Neural cell (in vitro differentiated cells): ENCODE results near the gene PGP. TPM values are rescaled to one million over a fixed set of nuclear protein-coding genes. Genes with fewer than 3 reads are reported as not detected.

Source experiments
- H2AFZ ChIP-seq: fragments of 200-600, 300-800 bp; sonication (generic), shearing (Covaris generic); 2 replicates; pipeline ENCODE4 v1.6.0; 2014; ENCODE audit warnings: low read depth, mild to moderate bottlenecking, antibody characterized with exemption, low read length, moderate library complexity
- H3F3A ChIP-seq: fragments of 200-600 bp; shearing (Covaris generic); 2 replicates; pipeline ENCODE4 v1.6.1; 2016; ENCODE audit warnings: mild to moderate bottlenecking, moderate library complexity, mixed read lengths, antibody characterized with exemption, low read length; ENCODE audit not compliant: insufficient read depth, poor library complexity, severe bottlenecking
- H3K27ac ChIP-seq: fragments of 200-600, 300-800 bp; sonication (generic), shearing (Covaris generic); 2 replicates; pipeline ENCODE4 v1.5.1; 2014; ENCODE audit warnings: mild to moderate bottlenecking, low read length, moderate library complexity
- H3K27me3 ChIP-seq: fragments of 300-800, 200-600 bp; sonication (generic), shearing (Covaris generic); 2 replicates; pipeline ENCODE4 v1.6.0; 2014; ENCODE audit warnings: mild to moderate bottlenecking, low read depth, low read length, moderate library complexity; ENCODE audit not compliant: insufficient read depth
- H3K36me3 ChIP-seq: fragments of 300-800, 200-600 bp; sonication (generic), shearing (Covaris generic); 2 replicates; pipeline ENCODE4 v1.5.1; 2014; ENCODE audit warnings: mild to moderate bottlenecking, antibody characterized with exemption, low read length, moderate library complexity; ENCODE audit not compliant: insufficient read depth
- H3K4me2 ChIP-seq: fragments of 300-800, 200-600 bp; sonication (generic), shearing (Covaris generic); 2 replicates; pipeline ENCODE4 v1.6.0; 2014; ENCODE audit warnings: mild to moderate bottlenecking, low read length
- H3K4me3 ChIP-seq: fragments of 300-800, 200-600 bp; sonication (generic), shearing (Covaris generic); 2 replicates; pipeline ENCODE4 v1.5.1; 2014; ENCODE audit warnings: mild to moderate bottlenecking, low read length, moderate library complexity
- H3K79me2 ChIP-seq: fragments of 200-600 bp; shearing (Covaris generic); replicated peaks from 2 replicates; pipeline ENCODE4 v1.6.0; 2014; ENCODE audit warnings: mild to moderate bottlenecking, low read length, moderate library complexity; ENCODE audit not compliant: insufficient read depth
- H3K9ac ChIP-seq: fragments of 300-800, 200-600 bp; sonication (generic), shearing (Covaris generic); 2 replicates; pipeline ENCODE4 v1.6.1; 2016; ENCODE audit warnings: mild to moderate bottlenecking, low read length, mixed read lengths
- H3K9me2 ChIP-seq: fragments of 200-600 bp; shearing (Covaris generic); 2 replicates; pipeline ENCODE4 v1.6.1; 2016; ENCODE audit warnings: mild to moderate bottlenecking, low read length, mixed read lengths; ENCODE audit not compliant: insufficient read depth
- H3K9me3 ChIP-seq: fragments of 200-600, 300-800 bp; sonication (generic), shearing (Covaris generic); 2 replicates; pipeline ENCODE4 v1.6.1; 2016; ENCODE audit warnings: mild to moderate bottlenecking, mixed run types, low read length, moderate library complexity, mixed read lengths
- H4K20me1 ChIP-seq: fragments of 200-600 bp; shearing (Covaris generic); 2 replicates; pipeline ENCODE4 v1.6.1; 2016; ENCODE audit warnings: mild to moderate bottlenecking, mixed run types; ENCODE audit not compliant: insufficient read depth
- EP300 ChIP-seq: fragments of 450-650 bp; conservative IDR thresholded peaks from 2 replicates; pipeline ENCODE4 v1.6.1; 2014; ENCODE audit warnings: antibody characterized with exemption, mild to moderate bottlenecking, moderate library complexity; ENCODE audit not compliant: poor library complexity, severe bottlenecking
- EZH2 ChIP-seq: fragments of 200-600, 300-800 bp; shearing (Covaris generic), sonication (generic); IDR thresholded peaks from 2 replicates; pipeline ENCODE4 v1.6.1; 2014; ENCODE audit warnings: antibody characterized with exemption, low read length, borderline replicate concordance, mild to moderate bottlenecking; ENCODE audit not compliant: insufficient read depth, poor library complexity, severe bottlenecking
- MXI1 ChIP-seq: fragments of 450-650 bp; conservative IDR thresholded peaks from 2 replicates; pipeline ENCODE4 v1.6.1; 2014; ENCODE audit warnings: antibody characterized with exemption, mild to moderate bottlenecking; ENCODE audit not compliant: poor library complexity, severe bottlenecking
- POLR2AphosphoS5 ChIP-seq: IDR thresholded peaks from 2 replicates; pipeline ENCODE4 v1.6.1; 2012
- RAD21 ChIP-seq: fragments of 450-650 bp; conservative IDR thresholded peaks from 2 replicates; pipeline ENCODE4 v1.6.1; 2014; ENCODE audit warnings: antibody characterized with exemption, mild to moderate bottlenecking, moderate library complexity
- SMC3 ChIP-seq: fragments of 450-650 bp; conservative IDR thresholded peaks from 2 replicates; pipeline ENCODE4 v1.6.1; 2014; ENCODE audit warnings: antibody characterized with exemption, mild to moderate bottlenecking, moderate library complexity; ENCODE audit not compliant: poor library complexity
- TAF1 ChIP-seq: IDR thresholded peaks from 2 replicates; pipeline ENCODE4 v1.6.1; 2012; ENCODE audit warnings: low read depth
- polyA plus RNA-seq: library from polyadenylated mRNA; depleted of rRNA; stranded (reverse); fragments of >200 nt; gene quantifications from 2 replicates; pipeline ENCODE4 v1.2.3, GENCODE V29; 2014
- TF ChIP-seq, protein P1 (sequence below): fragments of 450-650 bp; IDR thresholded peaks from 2 replicates; pipeline ENCODE4 v1.5.1; 2014; ENCODE audit warnings: antibody characterized with exemption, mild to moderate bottlenecking, moderate library complexity; ENCODE audit not compliant: poor library complexity, severe bottlenecking
- TF ChIP-seq, protein P2 (sequence below): IDR thresholded peaks from 2 replicates; pipeline ENCODE4 v1.6.1; 2012; ENCODE audit warnings: borderline replicate concordance

PGP gene
- polyA plus RNA-seq, 1 donor from 2014 or later = 44.1 TPM

DNA sequence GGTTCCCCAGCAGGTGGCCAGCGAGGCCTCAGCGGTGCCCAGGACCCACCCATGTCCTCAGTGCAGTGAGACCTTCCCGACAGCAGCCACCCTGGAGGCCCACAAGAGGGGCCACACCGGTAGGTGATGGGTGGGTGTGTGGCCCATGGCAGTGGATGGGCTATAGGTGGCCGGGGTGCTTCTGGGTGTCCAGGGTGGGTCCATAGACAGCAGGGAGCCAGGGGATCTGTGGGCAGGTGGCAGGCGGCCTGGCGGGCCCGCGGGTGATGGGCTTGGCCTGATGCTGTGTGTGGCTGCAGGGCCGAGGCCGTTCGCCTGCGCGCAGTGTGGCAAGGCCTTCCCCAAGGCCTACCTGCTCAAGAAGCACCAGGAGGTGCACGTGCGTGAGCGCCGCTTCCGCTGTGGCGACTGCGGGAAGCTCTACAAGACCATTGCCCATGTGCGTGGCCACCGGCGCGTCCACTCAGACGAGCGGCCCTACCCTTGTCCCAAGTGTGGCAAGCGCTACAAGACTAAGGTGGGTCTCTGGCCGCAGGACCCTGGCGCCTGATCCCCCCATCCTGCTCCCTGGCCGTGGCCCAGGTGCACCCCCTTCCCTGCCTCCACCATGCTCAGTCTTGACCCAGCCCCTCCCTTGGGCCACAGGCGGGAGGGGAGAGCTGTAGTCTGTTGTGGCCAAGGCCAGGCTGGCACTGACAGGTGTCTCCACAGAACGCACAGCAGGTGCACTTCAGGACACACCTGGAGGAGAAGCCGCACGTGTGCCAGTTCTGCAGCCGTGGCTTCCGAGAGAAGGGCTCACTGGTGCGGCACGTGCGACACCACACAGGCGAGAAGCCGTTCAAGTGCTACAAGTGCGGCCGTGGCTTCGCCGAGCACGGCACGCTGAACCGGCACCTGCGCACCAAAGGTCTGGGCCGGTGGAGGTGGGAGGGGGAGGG lies 19.5 kb upstream of the PGP start:
- Histone ChIP-seq H4K20me1 (no peaks in the 10 kb centered on the region), H3K27me3 (peaks cover 15% of the 10 kb centered on the region), H3K9ac (no peak overlapping the region), H3K9me2 (no peaks in the 10 kb centered on the region), H3K9me3 (no peaks in the 10 kb centered on the region), H2AFZ (no peak overlapping the region), H3K4me3 (no peak overlapping the region), H3F3A (no peaks in the 10 kb centered on the region), H3K27ac (no peak overlapping the region), H3K79me2 (no peaks in the 10 kb centered on the region), H3K4me2 (no peak overlapping the region), H3K36me3 (no peaks in the 10 kb centered on the region)
- TF ChIP-seq, protein P1, sequence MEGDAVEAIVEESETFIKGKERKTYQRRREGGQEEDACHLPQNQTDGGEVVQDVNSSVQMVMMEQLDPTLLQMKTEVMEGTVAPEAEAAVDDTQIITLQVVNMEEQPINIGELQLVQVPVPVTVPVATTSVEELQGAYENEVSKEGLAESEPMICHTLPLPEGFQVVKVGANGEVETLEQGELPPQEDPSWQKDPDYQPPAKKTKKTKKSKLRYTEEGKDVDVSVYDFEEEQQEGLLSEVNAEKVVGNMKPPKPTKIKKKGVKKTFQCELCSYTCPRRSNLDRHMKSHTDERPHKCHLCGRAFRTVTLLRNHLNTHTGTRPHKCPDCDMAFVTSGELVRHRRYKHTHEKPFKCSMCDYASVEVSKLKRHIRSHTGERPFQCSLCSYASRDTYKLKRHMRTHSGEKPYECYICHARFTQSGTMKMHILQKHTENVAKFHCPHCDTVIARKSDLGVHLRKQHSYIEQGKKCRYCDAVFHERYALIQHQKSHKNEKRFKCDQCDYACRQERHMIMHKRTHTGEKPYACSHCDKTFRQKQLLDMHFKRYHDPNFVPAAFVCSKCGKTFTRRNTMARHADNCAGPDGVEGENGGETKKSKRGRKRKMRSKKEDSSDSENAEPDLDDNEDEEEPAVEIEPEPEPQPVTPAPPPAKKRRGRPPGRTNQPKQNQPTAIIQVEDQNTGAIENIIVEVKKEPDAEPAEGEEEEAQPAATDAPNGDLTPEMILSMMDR = no peak
- TF ChIP-seq MXI1 = no peak
- TF ChIP-seq RAD21 = no peak
- no peak for TF ChIP-seq EP300

DNA sequence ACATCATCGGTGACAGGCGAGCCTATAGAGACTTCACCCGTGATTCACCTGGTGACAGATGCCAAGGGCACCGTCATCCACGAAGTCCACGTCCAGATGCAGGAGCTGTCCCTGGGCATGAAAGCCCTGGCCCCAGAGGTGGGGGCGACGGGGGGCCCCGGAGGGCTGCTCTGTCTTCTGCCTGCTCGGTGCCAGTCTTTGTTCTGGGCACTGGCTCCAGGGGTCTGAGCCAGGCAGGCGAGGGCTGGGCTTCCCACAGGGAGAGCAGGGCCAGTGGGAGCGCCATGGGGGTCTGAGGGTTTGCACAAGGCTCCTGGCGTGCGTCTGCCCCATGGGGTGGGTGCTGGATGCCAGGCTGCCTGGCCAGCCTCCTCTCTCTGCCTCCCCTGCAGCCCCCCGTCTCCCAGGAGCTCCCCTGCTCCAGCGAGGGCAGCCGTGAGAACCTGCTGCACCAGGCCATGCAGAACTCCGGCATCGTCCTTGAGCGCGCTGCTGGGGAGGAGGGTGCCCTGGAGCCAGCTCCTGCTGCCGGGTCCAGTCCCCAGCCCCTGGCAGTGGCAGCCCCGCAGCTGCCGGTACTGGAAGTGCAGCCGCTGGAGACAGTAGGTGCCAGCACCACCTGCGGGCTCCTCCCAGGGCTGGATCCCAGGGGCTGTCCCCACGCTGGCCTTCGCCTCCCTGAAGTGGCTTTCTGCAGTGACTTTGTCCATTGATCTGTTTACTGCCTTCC lies 18.6 kb upstream of the PGP start:
- TF ChIP-seq EP300 (no peak), MXI1 (no peak), EZH2 (no peak), RAD21 (no peak), TAF1 (no peak), SMC3 (no peak), POLR2AphosphoS5 (no peak)
- TF ChIP-seq, protein P2, sequence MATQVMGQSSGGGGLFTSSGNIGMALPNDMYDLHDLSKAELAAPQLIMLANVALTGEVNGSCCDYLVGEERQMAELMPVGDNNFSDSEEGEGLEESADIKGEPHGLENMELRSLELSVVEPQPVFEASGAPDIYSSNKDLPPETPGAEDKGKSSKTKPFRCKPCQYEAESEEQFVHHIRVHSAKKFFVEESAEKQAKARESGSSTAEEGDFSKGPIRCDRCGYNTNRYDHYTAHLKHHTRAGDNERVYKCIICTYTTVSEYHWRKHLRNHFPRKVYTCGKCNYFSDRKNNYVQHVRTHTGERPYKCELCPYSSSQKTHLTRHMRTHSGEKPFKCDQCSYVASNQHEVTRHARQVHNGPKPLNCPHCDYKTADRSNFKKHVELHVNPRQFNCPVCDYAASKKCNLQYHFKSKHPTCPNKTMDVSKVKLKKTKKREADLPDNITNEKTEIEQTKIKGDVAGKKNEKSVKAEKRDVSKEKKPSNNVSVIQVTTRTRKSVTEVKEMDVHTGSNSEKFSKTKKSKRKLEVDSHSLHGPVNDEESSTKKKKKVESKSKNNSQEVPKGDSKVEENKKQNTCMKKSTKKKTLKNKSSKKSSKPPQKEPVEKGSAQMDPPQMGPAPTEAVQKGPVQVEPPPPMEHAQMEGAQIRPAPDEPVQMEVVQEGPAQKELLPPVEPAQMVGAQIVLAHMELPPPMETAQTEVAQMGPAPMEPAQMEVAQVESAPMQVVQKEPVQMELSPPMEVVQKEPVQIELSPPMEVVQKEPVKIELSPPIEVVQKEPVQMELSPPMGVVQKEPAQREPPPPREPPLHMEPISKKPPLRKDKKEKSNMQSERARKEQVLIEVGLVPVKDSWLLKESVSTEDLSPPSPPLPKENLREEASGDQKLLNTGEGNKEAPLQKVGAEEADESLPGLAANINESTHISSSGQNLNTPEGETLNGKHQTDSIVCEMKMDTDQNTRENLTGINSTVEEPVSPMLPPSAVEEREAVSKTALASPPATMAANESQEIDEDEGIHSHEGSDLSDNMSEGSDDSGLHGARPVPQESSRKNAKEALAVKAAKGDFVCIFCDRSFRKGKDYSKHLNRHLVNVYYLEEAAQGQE = no peak
- TF ChIP-seq, protein P1 = no peak
- no peaks in the 10 kb centered on the region for H3K79me2 ChIP-seq
- H3K9me3 ChIP-seq = no peaks in the 10 kb centered on the region
- H4K20me1 ChIP-seq = no peaks in the 10 kb centered on the region
- H3K9me2 ChIP-seq = no peaks in the 10 kb centered on the region
- H3K4me2 ChIP-seq = no peak overlapping the region
- H3K9ac ChIP-seq = no peak overlapping the region
- H3K27me3 ChIP-seq = peaks cover 15% of the 10 kb centered on the region
- no peaks in the 10 kb centered on the region for H3F3A ChIP-seq
- no peak overlapping the region for H3K27ac ChIP-seq
- no peak overlapping the region for H3K4me3 ChIP-seq
- no peak overlapping the region for H2AFZ ChIP-seq
- H3K36me3 ChIP-seq = no peaks in the 10 kb centered on the region
